Prostate gland (tissue), 2 donors: ENCODE results near the gene SLC34A3. TPM values are rescaled to one million over a fixed set of nuclear protein-coding genes. Genes with fewer than 3 reads are reported as not detected.

ENCODE experiments used
- DNase-seq: peaks from one replicate; pipeline ENCODE4 v3.0.0-alpha.2; 2019; ENCODE audit warnings: low spot score
- H3K27ac ChIP-seq, 2 donors: fragments of 200-600 bp; sonication (generic); 2 replicates each; pipeline ENCODE4 v1.5.1; 2017 to 2019
- H3K27me3 ChIP-seq: fragments of 200-600 bp; sonication (generic); replicated peaks from 2 replicates; pipeline ENCODE4 v1.5.1; 2019; ENCODE audit not compliant: insufficient read depth
- H3K36me3 ChIP-seq, 2 donors: fragments of 200-600 bp; sonication (generic); 1 replicate in 1 of 2; 2 replicates in 1 of 2; pipeline versions ENCODE4 v1.5.1 to v1.8.1; 2017 to 2019
- H3K4me1 ChIP-seq: fragments of 200-600 bp; sonication (generic); replicated peaks from 2 replicates; pipeline ENCODE4 v1.5.1; 2019
- H3K4me3 ChIP-seq, 2 donors: fragments of 200-600 bp; sonication (generic); 2 replicates each; pipeline ENCODE4 v1.5.1; 2017 to 2019
- H3K9me3 ChIP-seq: fragments of 200-600 bp; sonication (generic); 2 replicates; pipeline ENCODE4 v1.5.1; 2017
- CTCF ChIP-seq, 4 experiments: fragments of 200-600 bp in 2 of 4; fragments of 450-650 bp in 2 of 4; sonication (generic) in 2 of 4; IDR thresholded peaks; 1 replicate in 3 of 4; 2 replicates in 1 of 4; pipeline ENCODE4 v1.5.1; 2016 to 2019; ENCODE audit warnings: antibody characterized with exemption in 4 of 4, mild to moderate bottlenecking in 2 of 4, moderate library complexity in 2 of 4
- POLR2A ChIP-seq: fragments of 450-650 bp; IDR thresholded peaks from one replicate; pipeline ENCODE4 v1.6.1; 2016; ENCODE audit warnings: antibody characterized with exemption, mild to moderate bottlenecking
- POLR2AphosphoS5 ChIP-seq: sonication (generic); formaldehyde crosslinking; IDR thresholded peaks from one replicate; pipeline ENCODE4 v1.6.1; 2017; ENCODE audit warnings: antibody characterized with exemption
- WGBS: methylation state at CpG from one replicate; pipeline ENCODE4 v1.1.5; 2018; 5-methylcytosine and 5-hydroxymethylcytosine counted together
- intact Hi-C: fragments of 100-400 bp; cut with DNase I; formaldehyde crosslinking; loops from one replicate; pipeline ENCODE4 v1.14.2; 2022
- total RNA-seq, 2 donors: library from RNA; depleted of rRNA; stranded (reverse); fragments of >200 nt; gene quantifications; one replicate each; pipeline ENCODE4 v1.1.0, GENCODE V29; 2016

Gene SLC34A3
- total RNA-seq, 2 donors from 2014 or later = 0.57 TPM; not detected in 1

GRCh38 chr9:137220317-137221094 is 10.2 kb upstream of the SLC34A3 start:
- intact Hi-C loops = no loop called here

GRCh38 chr9:137221095-137221505 is 9.6 kb upstream of the SLC34A3 start:
- no peaks in the 10 kb centered on the region for H3K9me3 ChIP-seq
- H3K27ac ChIP-seq = peak overlapping the region in 1 of 2 donors; percentile 50
- DNase-seq = no peak
- no peaks in the 10 kb centered on the region for H3K36me3 ChIP-seq
- peaks cover 5% of the 10 kb centered on the region for H3K4me1 ChIP-seq
- no peaks in the 10 kb centered on the region for H3K27me3 ChIP-seq
- intact Hi-C loops = no loop called here
- no peak overlapping the region for H3K4me3 ChIP-seq
- TF ChIP-seq CTCF (IDR thresholded peaks at IDR 0.05) = no peak
- no peak for TF ChIP-seq POLR2AphosphoS5
- TF ChIP-seq POLR2A = no peak
- 78% methylated on average over 14 of the region's 14 CpGs for WGBS

More at GRCh38 chr9:137220317-137221094, 10.2 kb upstream of the SLC34A3 start:
- TF ChIP-seq CTCF (IDR thresholded peaks at IDR 0.05) = no peak
- TF ChIP-seq POLR2AphosphoS5 = no peak
- no peak for TF ChIP-seq POLR2A
- no peak for DNase-seq
- 90% methylated on average over 52 of the region's 52 CpGs for WGBS
- Histone ChIP-seq H3K4me1 (peaks cover 5% of the 10 kb centered on the region), H3K27me3 (no peaks in the 10 kb centered on the region), H3K36me3 (no peaks in the 10 kb centered on the region), H3K9me3 (no peaks in the 10 kb centered on the region), H3K27ac (no peak overlapping the region), H3K4me3 (no peak overlapping the region)

GRCh38 chr9:137221506-137222111 is 9.1 kb upstream of the SLC34A3 start:
- no peak for DNase-seq
- intact Hi-C loops = no loop called here
- Histone ChIP-seq H3K27ac (peak overlapping the region in 1 of 2 donors; percentile 50), H3K27me3 (no peaks in the 10 kb centered on the region), H3K4me1 (peaks cover 5% of the 10 kb centered on the region), H3K36me3 (no peaks in the 10 kb centered on the region), H3K4me3 (peak overlapping the region; percentile 37 to 45), H3K9me3 (no peaks in the 10 kb centered on the region)
- 11% methylated on average over 14 of the region's 61 CpGs for WGBS
- no peak for TF ChIP-seq CTCF (IDR thresholded peaks at IDR 0.05)

- no peak for DNase-seq
- WGBS = 2% methylated on average over 10 of the region's 88 CpGs
- TF ChIP-seq CTCF (IDR thresholded peaks at IDR 0.05) (no peak), POLR2AphosphoS5 (no peak), POLR2A (no peak)
- peak within 1 kb of the TSS; percentile 76 to 78 for H3K27ac ChIP-seq
- peak within 1 kb of the TSS; percentile 45 to 54 for H3K4me3 ChIP-seq
- H3K36me3 ChIP-seq = no peaks in the 10 kb centered on the region
- intact Hi-C loops = no loop called here
- no peaks in the 10 kb centered on the region for H3K27me3 ChIP-seq
- peaks cover 5% of the 10 kb centered on the region for H3K4me1 ChIP-seq
- no peaks in the 10 kb centered on the region for H3K9me3 ChIP-seq
These were observed 8.3 kb upstream of the SLC34A3 start, which contains the start of gene RNF208 for GRCh38 chr9:137222190-137223077. Gene RNF208, minus strand, starts transcription at chr9:137222240. Its CDS starts 1,028 bp downstream, at chr9:137221212.
